Glutamatergic neuron (in vitro differentiated cells): Measurements from ENCODE around the gene FGF22. TPM values are rescaled to one million over a fixed set of nuclear protein-coding genes. Genes with fewer than 3 reads are reported as not detected.
"Not testable (repeated sequence)": the region's sequence is repeated elsewhere in the genome, so short reads cannot be mapped to it uniquely, and the experiment has no call there.

Experiments
- DNase-seq: peaks from one replicate; pipeline ENCODE4 v3.0.0; 2022
- H3K27ac Mint-ChIP-seq: one replicate; pipeline ENCODE4 v1.8.0; 2020; ENCODE audit warnings: mild to moderate bottlenecking, mixed read lengths, inconsistent platforms; ENCODE audit not compliant: unreplicated experiment
- H3K27me3 Mint-ChIP-seq: one replicate; pipeline ENCODE4 v1.8.0; 2020; ENCODE audit warnings: mild to moderate bottlenecking, moderate library complexity, mixed read lengths, inconsistent platforms; ENCODE audit not compliant: unreplicated experiment
- H3K36me3 Mint-ChIP-seq: one replicate; pipeline ENCODE4 v1.8.0; 2020; ENCODE audit warnings: mild to moderate bottlenecking, mixed read lengths, inconsistent platforms; ENCODE audit not compliant: unreplicated experiment
- H3K4me1 Mint-ChIP-seq: one replicate; pipeline ENCODE4 v1.8.0; 2020; ENCODE audit warnings: mild to moderate bottlenecking, low read depth, mixed read lengths, inconsistent platforms; ENCODE audit not compliant: unreplicated experiment
- H3K4me3 Mint-ChIP-seq: one replicate; pipeline ENCODE4 v1.8.0; 2020; ENCODE audit warnings: mild to moderate bottlenecking, mixed read lengths, inconsistent platforms; ENCODE audit not compliant: unreplicated experiment
- H3K9me3 Mint-ChIP-seq: one replicate; pipeline ENCODE4 v1.8.0; 2020; ENCODE audit warnings: mild to moderate bottlenecking, moderate library complexity, mixed read lengths, inconsistent platforms; ENCODE audit not compliant: unreplicated experiment
- CTCF ChIP-seq: fragments of 200-600 bp; sonication (generic); IDR thresholded peaks from one replicate; pipeline ENCODE4 v1.5.0; 2021; ENCODE audit not compliant: partially characterized antibody, unreplicated experiment
- total RNA-seq: library from RNA; stranded (reverse); fragmentation: NEBNext Ultra II Directional; extraction: Animal tissue kit (Norgen Biotek cat#: 25700); gene quantifications from one replicate; pipeline ENCODE4 v1.2.1, GENCODE V29; 2021; ENCODE audit not compliant: unreplicated experiment

Gene FGF22
- total RNA-seq, 1 donor from 2014 or later = 1.5 TPM

- no peak overlapping the region for H3K27ac Mint-ChIP-seq
- DNase-seq = no peak
These were observed 15.7 kb upstream of the FGF22 start for GRCh38 chr19:623974-624373.

GRCh38 chr19:624433-625109, 15.1 kb upstream of the FGF22 start:
- Mint-ChIP-seq H3K27ac (no peak overlapping the region), H3K4me3 (no peak overlapping the region), H3K27me3 (peaks cover 10% of the 10 kb centered on the region), H3K4me1 (peaks cover 13% of the 10 kb centered on the region), H3K36me3 (peaks cover 5% of the 10 kb centered on the region), H3K9me3 (peaks cover 7% of the 10 kb centered on the region)
- no peak for DNase-seq
- no peak for TF ChIP-seq CTCF

More at GRCh38 chr19:623974-624373, 15.7 kb upstream of the FGF22 start:
- TF ChIP-seq CTCF = no peak
- peaks cover 10% of the 10 kb centered on the region for H3K27me3 Mint-ChIP-seq
- H3K4me1 Mint-ChIP-seq = peaks cover 8% of the 10 kb centered on the region
- peaks cover 7% of the 10 kb centered on the region for H3K9me3 Mint-ChIP-seq
- no peak overlapping the region for H3K4me3 Mint-ChIP-seq
- H3K36me3 Mint-ChIP-seq = peaks cover 5% of the 10 kb centered on the region

- TF ChIP-seq CTCF = no peak
- H3K27ac Mint-ChIP-seq = peak overlapping the region; percentile 30
- DNase-seq = no peak
- H3K4me3 Mint-ChIP-seq = peak overlapping the region; percentile 63
- peaks cover 7% of the 10 kb centered on the region for H3K9me3 Mint-ChIP-seq
- H3K4me1 Mint-ChIP-seq = peaks cover 17% of the 10 kb centered on the region
- peaks cover 5% of the 10 kb centered on the region for H3K36me3 Mint-ChIP-seq
- H3K27me3 Mint-ChIP-seq = peaks cover 8% of the 10 kb centered on the region
These were observed 14.4 kb upstream of the FGF22 start for GRCh38 chr19:625257-625656.

GRCh38 chr19:626566-626965, 13.1 kb upstream of the FGF22 start:
- H3K36me3 Mint-ChIP-seq = not testable (repeated sequence)
- H3K4me1 Mint-ChIP-seq = peaks cover 19% of the 10 kb centered on the region

GRCh38 chr19:628168-628567, 11.5 kb upstream of the FGF22 start:
- peaks cover 12% of the 10 kb centered on the region for H3K27me3 Mint-ChIP-seq
- peak; percentile 67 for TF ChIP-seq CTCF
- H3K4me1 Mint-ChIP-seq = peaks cover 19% of the 10 kb centered on the region
- H3K9me3 Mint-ChIP-seq = peaks cover 9% of the 10 kb centered on the region
- peak; percentile 69 for DNase-seq
- no peak overlapping the region for H3K27ac Mint-ChIP-seq
- H3K36me3 Mint-ChIP-seq = peaks cover 5% of the 10 kb centered on the region
- H3K4me3 Mint-ChIP-seq = peak overlapping the region; percentile 49

More at GRCh38 chr19:626566-626965, 13.1 kb upstream of the FGF22 start:
- H3K9me3 Mint-ChIP-seq, H3K4me3 Mint-ChIP-seq, H3K27ac Mint-ChIP-seq, DNase-seq: not testable (repeated sequence)
- peaks cover 12% of the 10 kb centered on the region for H3K27me3 Mint-ChIP-seq

- not testable (repeated sequence) for H3K27me3 Mint-ChIP-seq, H3K9me3 Mint-ChIP-seq, H3K36me3 Mint-ChIP-seq
- H3K27ac Mint-ChIP-seq = peak overlapping the region; percentile 80
- DNase-seq = peak; percentile 50
- peak overlapping the region; percentile 65 for H3K4me3 Mint-ChIP-seq
- H3K4me1 Mint-ChIP-seq = peaks cover 19% of the 10 kb centered on the region
These were observed 10.2 kb upstream of the FGF22 start for GRCh38 chr19:629515-629914.
